SK-N-SH (cell line): ENCODE measurements around the gene RPL28. TPM values are rescaled to one million over a fixed set of nuclear protein-coding genes. Genes with fewer than 3 reads are reported as not detected.

Experiments used
- CTCF ChIA-PET: fragments of 300-600, 350-600 bp; formaldehyde crosslinking; extraction: SDS; loops from one replicate; lab custom pipeline; 2021; lab: Yijun Ruan, JAX
- POLR2A ChIA-PET: fragments of 350-600 bp; sonication (Branson Sonifier 250); formaldehyde crosslinking; extraction: SDS; loops from one replicate; lab custom pipeline; 2020; ENCODE audit warnings: antibody characterized with exemption, inconsistent platforms; lab: Yijun Ruan, JAX
- DNase-seq: peaks from one replicate; pipeline ENCODE4 v3.0.0; 2012
- H2AFZ ChIP-seq: fragments of 200-600 bp; sonication (generic); 2 replicates; pipeline ENCODE4 v1.8.1; 2016; ENCODE audit warnings: antibody characterized with exemption, mild to moderate bottlenecking, low read depth
- H3F3A ChIP-seq: fragments of 200-600 bp; sonication (generic); replicated peaks from 2 replicates; pipeline ENCODE3; 2016; ENCODE audit warnings: antibody characterized with exemption, mild to moderate bottlenecking; ENCODE audit not compliant: insufficient read depth
- H3K27ac ChIP-seq, 2 experiments: fragments of 200-500 bp in 1 of 2; fragments of 200-600 bp in 1 of 2; sonication (Bioruptor generic) in 1 of 2; sonication (generic), shearing (Covaris generic) in 1 of 2; 2 replicates each; pipeline versions ENCODE4 v1.5.1 to v1.6.1; 2014 to 2016; ENCODE audit warnings: low read depth in 2 of 2, inconsistent platforms in 1 of 2, low read length in 1 of 2, mild to moderate bottlenecking in 1 of 2, mixed read lengths in 1 of 2
- H3K27me3 ChIP-seq: fragments of 200-600 bp; sonication (generic), shearing (Covaris generic); 2 replicates; pipeline ENCODE4 v1.6.1; 2016; ENCODE audit warnings: mixed run types; ENCODE audit not compliant: insufficient read depth
- H3K36me3 ChIP-seq, 2 experiments: fragments of 200-500 bp in 1 of 2; fragments of 200-600 bp in 1 of 2; sonication (Bioruptor generic) in 1 of 2; sonication (generic) in 1 of 2; replicated peaks in 1 of 2; 2 replicates each; pipeline versions ENCODE3 to v1.5.1; 2014 to 2016; ENCODE audit warnings: low read length in 1 of 2, mild to moderate bottlenecking in 1 of 2; ENCODE audit not compliant: insufficient read depth in 2 of 2, control insufficient read depth in 1 of 2
- H3K4me1 ChIP-seq, 2 experiments: fragments of 200-500 bp in 1 of 2; fragments of 200-600 bp in 1 of 2; sonication (Bioruptor generic) in 1 of 2; sonication (generic), shearing (Covaris generic) in 1 of 2; 2 replicates each; pipeline versions ENCODE4 v1.5.1 to v1.6.1; 2014 to 2016; ENCODE audit warnings: low read depth in 1 of 2, low read length in 1 of 2, mixed run types in 1 of 2; ENCODE audit not compliant: insufficient read depth in 2 of 2, control insufficient read depth in 1 of 2
- H3K4me2 ChIP-seq: fragments of 200-600 bp; sonication (generic), shearing (Covaris generic); 2 replicates; pipeline ENCODE4 v1.6.1; 2017; ENCODE audit warnings: mixed run types
- H3K4me3 ChIP-seq, 2 experiments: fragments of 200-500 bp in 1 of 2; fragments of 200-600 bp in 1 of 2; sonication (Bioruptor generic) in 1 of 2; sonication (generic), shearing (Covaris generic) in 1 of 2; 2 replicates each; pipeline versions ENCODE4 v1.5.1 to v1.8.1; 2014 to 2016; ENCODE audit warnings: low read depth in 2 of 2, inconsistent platforms in 1 of 2, low read length in 1 of 2, mild to moderate bottlenecking in 1 of 2, mixed read lengths in 1 of 2, moderate library complexity in 1 of 2
- H3K79me2 ChIP-seq: fragments of 200-600 bp; sonication (generic); 2 replicates; pipeline ENCODE4 v1.8.1; 2017; ENCODE audit warnings: mild to moderate bottlenecking; ENCODE audit not compliant: insufficient read depth
- H3K9ac ChIP-seq: fragments of 200-600 bp; sonication (generic); 2 replicates; pipeline ENCODE4 v1.6.1; 2017; ENCODE audit warnings: mixed run types
- H3K9me2 ChIP-seq: fragments of 200-600 bp; sonication (generic); 2 replicates; pipeline ENCODE4 v1.6.1; 2017; ENCODE audit warnings: mixed run types
- H3K9me3 ChIP-seq: fragments of 200-600 bp; sonication (generic); 2 replicates; pipeline ENCODE4 v1.6.1; 2017; ENCODE audit warnings: mixed run types, mild to moderate bottlenecking, moderate library complexity
- H4K20me1 ChIP-seq: fragments of 200-600 bp; sonication (generic); 2 replicates; pipeline ENCODE4 v1.6.1; 2017; ENCODE audit warnings: mild to moderate bottlenecking, mixed run types; ENCODE audit not compliant: insufficient read depth
- CTCF ChIP-seq: fragments of 200-600 bp; sonication (generic); IDR thresholded peaks from 2 replicates; pipeline ENCODE4 v1.6.1; 2017; ENCODE audit warnings: antibody characterized with exemption, mild to moderate bottlenecking, moderate library complexity
- ELF1 ChIP-seq: IDR thresholded peaks from 2 replicates; pipeline ENCODE4 v1.4.0; 2012
- EP300 ChIP-seq, 2 experiments: IDR thresholded peaks; 2 replicates each; pipeline versions ENCODE4 v1.4.0 to v1.6.1; 2012; ENCODE audit warnings: borderline replicate concordance in 1 of 2, low read depth in 1 of 2, low read length in 1 of 2
- FOSL2 ChIP-seq: IDR thresholded peaks from 2 replicates; pipeline ENCODE4 v1.4.0; 2012; ENCODE audit warnings: low read depth, mild to moderate bottlenecking, moderate library complexity, borderline replicate concordance
- FOXM1 ChIP-seq: IDR thresholded peaks from 2 replicates; pipeline ENCODE4 v1.4.0; 2012; ENCODE audit warnings: low read depth, mild to moderate bottlenecking
- GABPA ChIP-seq: IDR thresholded peaks from 2 replicates; pipeline ENCODE4 v1.4.0; 2012; ENCODE audit warnings: low read depth, mild to moderate bottlenecking
- JUND ChIP-seq: IDR thresholded peaks from 2 replicates; pipeline ENCODE4 v1.4.0; 2012
- MAX ChIP-seq: IDR thresholded peaks from 2 replicates; pipeline ENCODE4 v1.4.0; 2012; ENCODE audit warnings: low read depth
- MXI1 ChIP-seq: IDR thresholded peaks from 2 replicates; pipeline ENCODE4 v1.6.1; 2012; ENCODE audit warnings: mild to moderate bottlenecking, low read depth, low read length, improper control_type of control experiment
- PBX3 ChIP-seq: IDR thresholded peaks from 2 replicates; pipeline ENCODE4; 2012
- POLR2AphosphoS5 ChIP-seq: IDR thresholded peaks from 2 replicates; pipeline ENCODE4 v1.6.1; 2012; ENCODE audit warnings: low read depth, low read length
- RAD21 ChIP-seq: IDR thresholded peaks from 2 replicates; pipeline ENCODE4 v1.6.1; 2012; ENCODE audit warnings: mild to moderate bottlenecking, low read length
- RCOR1 ChIP-seq: fragments of 150-350 bp; IDR thresholded peaks from 2 replicates; pipeline ENCODE4 v1.6.1; 2017; ENCODE audit warnings: antibody characterized with exemption, low read length
- RXRA ChIP-seq: IDR thresholded peaks from 2 replicates; pipeline ENCODE4 v1.4.0; 2012; ENCODE audit warnings: low read depth, mild to moderate bottlenecking, borderline replicate concordance
- USF1 ChIP-seq: IDR thresholded peaks from 2 replicates; pipeline ENCODE4 v1.4.0; 2012; ENCODE audit warnings: low read depth, borderline replicate concordance
- USF2 ChIP-seq: fragments of 150-350 bp; IDR thresholded peaks from 2 replicates; pipeline ENCODE4 v1.6.1; 2017; ENCODE audit warnings: antibody characterized with exemption, low read length, low read depth, borderline replicate concordance
- YY1 ChIP-seq: IDR thresholded peaks from 2 replicates; pipeline ENCODE4 v1.4.0; 2012; ENCODE audit warnings: low read depth, mild to moderate bottlenecking
- WGBS: methylation state at CpG from one replicate; pipeline ENCODE4 v1.1.6; 2017; ENCODE audit warnings: low lambda C conversion rate; 5-methylcytosine and 5-hydroxymethylcytosine counted together
- polyA plus RNA-seq, 3 experiments: library from polyadenylated mRNA; depleted of rRNA; stranded (reverse); fragments of >200 nt; gene quantifications; 2 replicates each; pipeline ENCODE4 v1.2.3, GENCODE V29; 2012

The RPL28 gene
- polyA plus RNA-seq, 1 of the 3 experiments (the other 2 are of a cell fraction) = 2,368 TPM

- Histone ChIP-seq H3K9me3 (no peaks in the 10 kb centered on the region), H3K27me3 (no peaks in the 10 kb centered on the region), H3K9me2 (no peaks in the 10 kb centered on the region), H3K27ac (no peak overlapping the region), H4K20me1 (no peaks in the 10 kb centered on the region), H3K4me1 (peaks cover 6 to 13% of the 10 kb centered on the region in 2 experiments; a peak in 1 of 4 replicates), H3K9ac (no peak overlapping the region), H3K4me2 (no peak overlapping the region), H2AFZ (no peak overlapping the region), H3K36me3 (peaks cover 0 to 4% of the 10 kb centered on the region in 2 experiments), H3K79me2 (peaks cover 14% of the 10 kb centered on the region), H3K4me3 (no peak overlapping the region), H3F3A (peaks cover 22% of the 10 kb centered on the region)
- CTCF ChIA-PET = no interaction called here
- TF ChIP-seq RXRA (no peak), FOXM1 (no peak), RAD21 (no peak), EP300 (IDR thresholded peaks at IDR 0.05; ENCODE audit: borderline replicate concordance in 1 of 2, low read depth in 1 of 2, low read length in 1 of 2) (no peak), POLR2AphosphoS5 (no peak), MXI1 (no peak), RCOR1 (no peak), CTCF (no peak), YY1 (no peak), PBX3 (no peak), GABPA (no peak), FOSL2 (no peak), ELF1 (no peak), JUND (no peak), USF2 (no peak), USF1 (no peak), MAX (no peak)
- DNase-seq = no peak
- 88% methylated on average over 2 of the region's 3 CpGs for WGBS
- POLR2A ChIA-PET = no interaction called here
These were observed 18.9 kb upstream of the RPL28 start for GRCh38 chr19:55366790-55367189.
